Kidney glomerular epithelial cell (primary cell): ENCODE data around the gene SLC5A10.
"Not testable (repeated sequence)": the region's sequence is repeated elsewhere in the genome, so short reads cannot be mapped to it uniquely, and the experiment has no call there.

Source experiments
- DNase-seq: peaks from one replicate; lab custom pipeline; 2025; lab: John Stamatoyannopoulos, UW

The SLC5A10 gene

DNA sequence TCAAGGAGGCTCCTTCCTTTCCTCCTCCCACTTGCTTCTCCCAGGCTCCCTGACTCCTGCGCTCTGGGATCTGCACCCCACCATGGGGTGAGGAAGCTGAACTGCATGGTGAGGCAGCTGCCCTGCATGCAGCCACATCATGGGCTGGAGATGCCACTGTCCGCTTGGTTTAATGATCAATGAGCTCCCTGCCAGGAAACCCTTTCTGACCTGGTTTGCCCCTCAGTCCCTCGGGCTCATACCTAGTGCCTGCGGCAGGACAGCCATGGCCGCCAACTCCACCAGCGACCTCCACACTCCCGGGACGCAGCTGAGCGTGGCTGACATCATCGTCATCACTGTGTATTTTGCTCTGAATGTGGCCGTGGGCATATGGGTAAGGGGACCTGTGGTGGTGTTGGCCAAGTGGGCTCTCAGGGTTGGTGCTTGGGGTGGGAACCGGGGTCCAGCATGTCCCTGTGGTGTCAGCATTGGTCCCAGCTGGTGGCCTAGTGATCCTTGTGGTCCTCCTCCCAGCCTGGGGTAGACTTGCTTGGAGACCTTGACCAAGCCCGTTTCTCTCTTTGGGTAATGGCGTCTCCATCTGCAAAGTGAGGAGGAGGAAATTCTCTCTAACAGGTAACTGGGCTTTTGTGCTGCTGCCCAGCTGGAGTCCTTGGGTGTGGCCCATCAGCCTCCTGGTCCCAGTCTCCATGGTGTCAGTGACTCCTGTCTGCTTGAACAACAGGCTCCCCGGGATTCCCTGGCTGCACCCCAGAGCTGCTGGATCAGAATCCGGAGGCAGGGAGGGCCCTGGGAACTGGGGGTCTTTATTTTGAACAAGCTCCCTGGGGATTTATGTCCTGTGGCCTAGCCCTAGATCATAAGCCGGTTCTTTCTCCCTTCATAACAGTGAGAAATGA lies at the start of gene SLC5A10:
Gene SLC5A10, plus strand, starts transcription at position 225 of the 902 bp plus-strand sequence. Its CDS starts 41 bp downstream, at position 266.
- no peak for DNase-seq

- no peak for DNase-seq
Measured at GRCh38 chr17:18904482-18904881, 47.5 kb upstream of the SLC5A10 start.

DNA sequence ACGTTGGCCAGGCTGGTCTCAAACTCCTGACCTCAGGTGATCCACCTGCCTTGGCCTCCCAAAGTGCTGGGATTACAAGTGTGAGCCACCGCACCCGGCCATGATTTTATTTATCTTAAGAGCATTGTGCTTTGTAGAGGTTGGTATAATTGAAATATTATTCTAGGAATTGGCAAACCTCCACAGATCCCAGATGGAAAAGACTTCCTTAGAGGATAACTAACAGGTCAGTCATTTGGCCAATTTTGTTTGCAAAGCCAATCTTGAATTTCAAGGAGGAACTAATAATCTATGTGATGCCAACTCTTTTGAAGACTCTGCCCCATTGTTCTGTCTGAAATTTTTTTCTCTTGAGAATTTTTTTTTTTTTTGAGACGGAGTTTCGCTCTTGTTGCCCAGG lies 46.7 kb upstream of the SLC5A10 start:
- DNase-seq = no peak

DNA sequence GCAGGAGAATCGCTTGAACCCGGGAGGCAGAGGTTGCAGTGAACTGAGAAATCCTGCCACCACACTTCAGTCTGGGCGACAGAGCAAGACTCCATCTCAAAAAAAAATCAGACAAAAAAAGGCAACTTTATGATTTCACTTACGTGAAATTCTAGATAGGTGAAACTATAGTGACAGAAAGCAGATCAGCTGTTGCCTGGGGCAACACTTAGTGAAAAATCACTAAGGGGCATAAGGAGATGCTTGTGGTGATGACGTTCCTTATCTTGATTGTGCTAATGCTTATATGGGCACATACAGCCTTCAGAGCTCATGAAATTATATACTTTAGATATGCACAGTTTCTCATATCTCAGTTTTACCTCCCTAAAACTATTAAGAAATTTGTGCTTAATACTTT lies 41.6 kb upstream of the SLC5A10 start:
- DNase-seq = no peak

GRCh38 chr17:18910881-18911280 lies 41.1 kb upstream of the SLC5A10 start:
- no peak for DNase-seq

DNA sequence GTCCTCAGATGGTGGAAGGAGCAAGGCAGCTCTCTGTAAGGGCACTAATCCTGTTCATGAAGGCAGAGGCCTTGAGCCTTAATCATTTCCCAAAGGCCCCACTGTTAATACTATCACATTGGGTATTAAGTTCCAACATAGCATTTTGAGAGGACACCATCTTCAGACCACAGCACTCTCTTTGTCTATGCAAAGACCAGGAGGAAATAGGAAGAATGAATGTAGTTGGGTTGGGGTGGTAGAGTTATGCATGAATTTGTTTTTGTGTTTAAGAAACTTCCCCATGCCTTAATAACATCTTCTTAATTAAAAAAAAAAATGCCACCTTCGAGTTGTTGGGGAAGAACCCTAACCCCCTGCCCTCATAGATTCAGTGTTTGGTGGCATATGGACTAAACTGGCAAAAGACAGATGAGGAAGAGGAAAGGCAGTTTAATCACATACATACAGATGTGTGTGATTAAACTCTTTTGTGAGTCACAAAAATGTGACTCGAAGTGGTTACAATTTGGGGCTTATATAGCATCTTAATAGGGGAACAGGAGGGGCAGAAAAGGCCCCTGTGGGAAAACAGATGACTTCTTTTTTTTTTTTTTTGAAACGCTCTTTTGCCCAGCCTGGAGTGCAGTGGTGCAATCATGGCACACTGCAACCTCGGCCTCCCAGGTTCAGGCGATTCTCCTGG lies 35.0 kb upstream of the SLC5A10 start:
- DNase-seq = no peak

DNA sequence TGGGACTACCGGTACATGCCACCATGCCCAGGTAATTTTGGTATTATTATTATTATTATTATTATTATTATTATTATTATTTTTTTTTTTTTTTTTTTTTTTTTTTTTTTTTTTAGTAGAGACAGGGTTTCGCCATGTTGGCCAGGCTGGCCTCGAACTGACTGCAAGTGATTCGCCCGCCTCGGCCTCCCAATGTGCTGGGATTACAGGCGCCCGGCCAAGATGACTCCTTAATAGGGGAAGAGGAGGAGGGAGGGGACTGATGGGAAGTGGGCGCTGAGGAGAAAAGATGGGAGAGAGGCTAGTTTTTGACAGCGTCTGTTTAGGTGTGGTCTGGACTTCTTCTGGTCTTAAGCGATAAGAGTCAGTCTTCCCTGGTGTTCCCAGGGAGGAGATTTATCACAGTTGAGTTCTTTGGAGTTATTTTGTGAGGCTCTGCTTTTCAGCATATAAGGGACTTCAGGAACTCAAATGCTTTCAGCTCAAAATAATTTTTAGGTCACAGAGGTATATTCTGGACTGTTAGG lies 34.4 kb upstream of the SLC5A10 start:
- DNase-seq = no peak

DNA sequence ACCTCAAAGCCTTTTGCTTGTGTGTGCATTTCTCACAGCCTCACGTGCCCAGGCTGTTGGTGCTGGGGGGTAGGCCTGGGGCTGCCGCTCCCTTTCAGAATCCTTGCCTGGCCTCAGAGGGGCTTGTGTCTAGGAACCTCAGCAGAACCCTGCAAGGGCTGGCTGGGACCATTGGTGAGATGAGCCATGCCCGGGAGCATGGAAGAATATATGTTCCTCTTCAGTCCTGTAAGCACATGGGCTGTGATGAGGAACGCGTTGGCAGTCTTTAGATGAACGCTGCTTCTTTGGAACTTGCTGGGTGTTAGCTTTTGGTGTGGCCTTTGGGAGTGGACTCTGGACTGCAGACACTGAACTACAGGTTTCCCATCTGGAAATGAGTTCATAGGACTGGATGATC lies 32.0 kb upstream of the SLC5A10 start:
- DNase-seq = no peak

GRCh38 chr17:18920911-18921441 lies 31.0 kb upstream of the SLC5A10 start:
- DNase-seq = no peak

DNA sequence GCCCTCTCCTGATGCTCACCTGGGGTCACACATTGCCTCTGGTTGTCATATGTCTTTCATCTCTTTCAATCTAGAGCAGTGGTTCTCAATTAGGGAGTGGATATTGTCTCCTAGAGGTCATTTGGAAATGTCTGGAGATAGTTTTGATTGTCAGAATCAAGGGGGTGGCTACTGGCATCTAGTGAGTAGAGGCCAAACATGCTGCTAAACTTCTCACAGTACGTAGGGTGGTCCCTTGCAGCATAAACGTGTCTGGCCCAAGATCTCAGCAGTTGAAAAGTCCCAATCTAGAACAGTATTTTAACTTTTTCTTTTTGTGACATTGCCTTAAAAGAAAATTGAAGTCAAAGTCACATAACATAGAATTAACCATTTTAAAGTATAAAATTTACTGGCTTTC lies 30.5 kb upstream of the SLC5A10 start:
- DNase-seq = no peak

GRCh38 chr17:18921912-18922451 lies 30.0 kb upstream of the SLC5A10 start:
- peak; percentile 29 for DNase-seq

GRCh38 chr17:18922596-18922995 lies 29.4 kb upstream of the SLC5A10 start:
- not testable (repeated sequence) for DNase-seq

- no peak for DNase-seq
Measured at GRCh38 chr17:18925187-18925586, 26.8 kb upstream of the SLC5A10 start.

DNA sequence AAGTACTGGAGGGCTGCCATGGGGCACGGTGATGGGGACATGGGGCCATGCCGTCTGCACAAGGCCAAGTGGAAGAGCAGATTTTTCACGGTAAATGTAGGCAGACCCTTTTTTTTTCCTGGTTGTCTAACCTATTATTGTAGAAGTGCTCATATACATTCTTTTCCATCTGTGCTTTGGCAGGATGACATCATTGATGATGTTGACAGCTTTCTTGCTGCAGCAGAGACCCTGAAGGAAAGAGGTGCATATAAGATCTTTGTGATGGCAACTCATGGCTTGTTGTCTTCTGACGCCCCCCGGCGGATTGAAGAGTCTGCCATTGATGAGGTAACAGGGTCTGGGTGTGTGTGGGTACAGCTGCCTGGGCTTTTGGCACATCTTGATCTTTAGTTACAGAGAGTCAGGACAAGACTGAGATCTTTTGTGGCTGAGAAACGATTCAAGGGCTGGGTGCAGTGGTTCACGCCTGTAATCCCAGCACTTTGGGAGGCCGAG lies 23.3 kb upstream of the SLC5A10 start:
- DNase-seq = no peak

DNA sequence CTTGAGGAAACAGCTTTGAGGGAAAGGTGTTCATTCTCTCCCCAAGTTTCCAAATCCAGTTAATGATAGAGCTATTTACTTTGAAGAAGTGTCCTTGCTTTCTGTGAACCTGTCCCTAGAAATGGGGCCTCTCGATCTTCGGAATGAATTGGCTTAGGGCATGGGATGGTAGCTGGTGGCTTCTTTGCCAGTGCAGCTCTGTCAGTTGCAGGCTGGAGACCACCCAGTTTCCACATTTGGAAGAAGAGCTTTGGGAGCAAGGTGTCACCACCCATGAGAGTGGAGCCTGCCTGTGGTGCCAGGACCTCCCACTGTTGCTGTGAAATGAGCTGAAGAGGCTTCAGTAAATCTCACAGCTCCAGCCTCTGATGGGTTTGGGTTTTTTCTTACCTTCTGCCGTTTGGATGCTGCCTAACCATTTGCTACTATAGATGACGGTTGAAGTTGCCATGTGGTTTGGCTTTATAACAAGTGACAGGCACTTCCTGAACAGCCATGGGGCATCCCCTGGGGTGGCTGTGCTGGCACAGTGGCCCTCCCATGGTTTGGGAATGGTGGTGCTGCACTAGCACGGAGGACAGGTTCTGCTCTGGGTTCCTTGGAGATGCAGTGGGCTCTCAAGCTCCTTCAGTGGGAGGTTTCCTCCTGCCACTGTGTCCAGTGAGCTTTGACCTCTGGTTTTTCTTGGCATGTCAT lies 19.5 kb upstream of the SLC5A10 start:
- no peak for DNase-seq

DNA sequence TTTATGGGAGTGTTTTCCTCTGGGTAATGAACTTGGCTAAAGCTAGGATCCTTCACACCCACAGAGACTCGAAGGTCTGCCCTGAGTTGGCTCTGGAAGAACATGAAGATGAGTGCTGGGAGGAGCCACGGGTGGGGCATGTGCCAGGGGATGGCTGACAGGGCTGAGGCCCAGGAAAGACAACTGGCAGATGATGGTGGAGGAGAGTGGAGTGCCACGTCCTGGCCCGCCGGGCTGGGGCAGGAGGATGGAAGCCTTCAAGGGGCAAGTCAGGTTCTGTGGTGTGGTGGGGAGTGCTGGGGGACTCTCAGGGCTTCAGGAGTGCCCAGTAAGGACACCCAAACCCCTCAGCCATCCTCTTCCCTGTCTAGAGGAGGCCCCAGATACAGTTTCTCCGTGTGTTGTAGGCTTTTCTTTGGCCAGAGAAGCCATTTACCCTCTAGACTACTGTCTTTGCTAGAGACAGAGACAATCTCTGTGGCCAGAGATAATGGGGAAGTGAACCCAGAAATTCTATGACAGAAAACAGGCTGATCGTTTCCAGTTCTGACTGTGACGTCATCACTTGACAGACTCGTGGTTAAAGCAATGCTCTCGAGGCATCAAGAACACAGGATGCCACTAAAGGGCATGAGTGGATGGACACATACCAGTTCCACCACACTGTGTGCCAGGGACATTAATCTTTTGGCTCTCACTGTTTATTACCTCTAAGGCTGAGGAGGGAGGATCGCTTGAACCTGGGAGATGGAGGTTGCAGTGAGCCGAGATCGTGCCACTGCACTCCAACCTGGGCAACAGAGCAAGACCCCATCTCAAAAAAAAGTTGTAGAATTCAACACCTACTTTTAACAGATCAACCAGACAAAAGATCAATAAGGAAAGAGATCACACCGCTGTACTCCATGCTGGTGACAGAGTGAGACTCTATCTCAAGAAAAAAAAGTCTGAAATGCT lies 18.6 kb upstream of the SLC5A10 start:
- no peak for DNase-seq

GRCh38 chr17:18937981-18938691 lies 13.8 kb upstream of the SLC5A10 start:
- no peak for DNase-seq

- DNase-seq = no peak
Measured at GRCh38 chr17:18938692-18939023, 13.3 kb upstream of the SLC5A10 start.

GRCh38 chr17:18944646-18945045 lies 7.3 kb upstream of the SLC5A10 start:
- DNase-seq = no peak

DNA sequence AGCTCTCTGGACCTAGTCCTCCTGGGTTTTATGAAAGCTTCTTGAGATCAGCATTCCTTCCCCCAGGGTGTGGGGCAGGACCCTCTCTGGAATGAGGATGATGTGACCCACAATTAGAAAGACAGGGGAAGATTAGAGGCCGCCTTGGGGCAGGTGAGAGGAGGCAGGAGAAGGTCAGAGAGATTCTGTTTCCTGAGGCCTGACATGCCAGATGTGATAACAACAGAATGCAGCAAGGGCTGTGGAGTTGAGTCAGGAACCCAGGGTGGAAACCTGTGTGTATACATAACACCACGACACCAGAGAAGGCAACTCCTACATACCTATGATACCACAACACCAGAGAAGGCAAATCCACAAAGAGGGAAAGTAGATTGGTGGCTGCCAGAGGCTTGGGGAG lies 5.4 kb upstream of the SLC5A10 start:
- DNase-seq = no peak
